ENCODE results near the gene PCBP3.

PCBP3 gene

DNA sequence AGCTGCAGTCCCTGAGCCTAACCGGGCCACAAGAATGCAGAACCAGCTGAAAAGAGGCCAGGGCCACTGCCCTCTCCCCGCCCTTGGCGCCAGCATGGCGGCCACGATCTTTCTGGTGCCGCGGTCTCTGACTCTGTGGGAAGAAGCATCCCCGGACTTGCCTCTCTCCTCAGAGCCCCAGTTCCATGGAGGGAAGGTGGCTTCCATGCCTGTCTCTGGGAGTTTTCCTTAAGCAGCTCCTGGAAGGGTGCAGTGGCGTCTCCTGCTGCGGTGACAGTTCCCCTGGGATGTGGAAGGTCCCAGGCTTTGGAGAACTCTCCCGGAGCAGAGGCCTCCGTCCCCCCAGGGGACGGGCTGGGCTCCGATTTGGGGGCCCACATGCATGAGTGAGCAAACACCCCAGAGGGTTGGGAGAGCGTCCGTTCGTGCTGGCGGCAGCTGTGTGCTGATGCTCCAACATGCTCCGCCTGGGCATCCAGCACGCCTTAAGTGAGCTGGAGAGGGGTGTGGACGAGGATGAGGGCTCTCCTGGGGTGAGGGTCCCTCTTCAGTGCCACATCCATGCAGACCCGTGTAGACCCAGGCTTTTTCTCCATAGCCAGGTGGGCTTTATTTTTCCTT lies 228.2 kb downstream of the PCBP3 start:
- H3K27me3 ChIP-seq (ENCODE audit: insufficient read depth, low read depth): peaks cover 84% of the 10 kb centered on the region
- H3K4me3 ChIP-seq (IDR thresholded peaks at IDR 0.05; ENCODE audit: insufficient read depth, low read depth, low read length): no peak overlapping the region
- no peak overlapping the region for H3K27ac ChIP-seq
- no peaks in the 10 kb centered on the region for H3K79me2 ChIP-seq (ENCODE audit: insufficient read depth, low read depth)
- no peaks in the 10 kb centered on the region for H4K20me1 ChIP-seq (ENCODE audit: insufficient read depth)
- no peaks in the 10 kb centered on the region for H3K36me3 ChIP-seq (ENCODE audit: insufficient read depth)
- H3K9ac ChIP-seq: no peak overlapping the region
- no peak overlapping the region for H2AFZ ChIP-seq (ENCODE audit: low read depth)
- no peaks in the 10 kb centered on the region for H3K4me1 ChIP-seq (ENCODE audit: low read depth, poor library complexity, severe bottlenecking)
- TF ChIP-seq CTCF (conservative IDR thresholded peaks at IDR 0.05; ENCODE audit: low read depth, low read length): no peak
- no peak overlapping the region for H3K4me2 ChIP-seq

DNA sequence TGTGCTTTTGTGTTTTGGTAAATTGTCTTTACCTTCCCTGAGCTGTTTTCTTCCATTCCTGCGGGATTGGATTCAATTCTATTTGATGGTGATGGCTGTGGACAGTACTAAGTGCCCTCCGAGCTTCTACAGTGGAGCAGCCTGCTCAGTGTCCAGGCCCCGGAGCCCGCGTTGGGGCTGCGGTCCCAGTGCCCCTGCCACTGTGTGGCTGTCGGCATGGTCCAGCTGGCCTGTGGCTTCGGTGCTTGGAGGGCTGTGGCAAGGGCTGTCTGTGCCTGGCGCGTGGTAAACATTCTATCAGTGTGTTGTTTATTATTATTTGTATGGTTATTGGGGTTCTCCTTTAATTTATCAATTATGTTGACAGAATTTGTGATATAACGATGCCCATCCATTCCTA lies 228.9 kb downstream of the PCBP3 start:
- H3K27me3 ChIP-seq (ENCODE audit: insufficient read depth, low read depth): peaks cover 89% of the 10 kb centered on the region
- H3K9ac ChIP-seq: no peak overlapping the region
- no peak overlapping the region for H3K4me3 ChIP-seq (IDR thresholded peaks at IDR 0.05; ENCODE audit: insufficient read depth, low read depth, low read length)
- no peak overlapping the region for H3K4me2 ChIP-seq
- no peak overlapping the region for H2AFZ ChIP-seq (ENCODE audit: low read depth)
- H3K4me1 ChIP-seq (ENCODE audit: low read depth, poor library complexity, severe bottlenecking): no peaks in the 10 kb centered on the region
- no peaks in the 10 kb centered on the region for H3K79me2 ChIP-seq (ENCODE audit: insufficient read depth, low read depth)
- no peak overlapping the region for H3K27ac ChIP-seq
- H4K20me1 ChIP-seq (ENCODE audit: insufficient read depth): no peaks in the 10 kb centered on the region
- TF ChIP-seq CTCF (conservative IDR thresholded peaks at IDR 0.05; ENCODE audit: low read depth, low read length): no peak
- no peaks in the 10 kb centered on the region for H3K36me3 ChIP-seq (ENCODE audit: insufficient read depth)

DNA sequence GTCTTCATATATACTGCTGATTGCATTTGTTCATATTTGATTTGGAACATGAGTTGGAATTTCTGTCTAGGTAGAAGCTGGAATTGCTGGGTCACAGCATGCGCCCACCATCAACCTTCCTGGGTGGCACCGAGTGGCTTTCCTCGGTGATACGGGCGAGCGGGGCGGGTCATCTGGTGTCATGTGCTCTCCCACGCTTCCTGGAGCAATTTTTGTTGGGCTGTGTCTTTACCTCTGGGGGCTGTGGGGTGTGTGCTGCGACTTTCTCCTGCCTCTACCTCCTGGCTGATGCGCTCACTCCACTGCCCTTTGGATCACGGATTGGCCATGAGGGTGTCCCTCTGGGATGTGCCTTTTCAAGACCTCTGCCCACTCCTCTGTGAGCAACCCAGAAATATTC lies 229.4 kb downstream of the PCBP3 start:
- H4K20me1 ChIP-seq (ENCODE audit: insufficient read depth): no peaks in the 10 kb centered on the region
- H3K79me2 ChIP-seq (ENCODE audit: insufficient read depth, low read depth): no peaks in the 10 kb centered on the region
- H3K4me3 ChIP-seq (IDR thresholded peaks at IDR 0.05; ENCODE audit: insufficient read depth, low read depth, low read length): no peak overlapping the region
- H3K9ac ChIP-seq: no peak overlapping the region
- H3K4me1 ChIP-seq (ENCODE audit: low read depth, poor library complexity, severe bottlenecking): no peaks in the 10 kb centered on the region
- H3K27me3 ChIP-seq (ENCODE audit: insufficient read depth, low read depth): peaks cover 89% of the 10 kb centered on the region
- TF ChIP-seq CTCF (conservative IDR thresholded peaks at IDR 0.05; ENCODE audit: low read depth, low read length): no peak
- H3K27ac ChIP-seq: no peak overlapping the region
- H3K4me2 ChIP-seq: no peak overlapping the region
- H3K36me3 ChIP-seq (ENCODE audit: insufficient read depth): no peaks in the 10 kb centered on the region
- H2AFZ ChIP-seq (ENCODE audit: low read depth): no peak overlapping the region

DNA sequence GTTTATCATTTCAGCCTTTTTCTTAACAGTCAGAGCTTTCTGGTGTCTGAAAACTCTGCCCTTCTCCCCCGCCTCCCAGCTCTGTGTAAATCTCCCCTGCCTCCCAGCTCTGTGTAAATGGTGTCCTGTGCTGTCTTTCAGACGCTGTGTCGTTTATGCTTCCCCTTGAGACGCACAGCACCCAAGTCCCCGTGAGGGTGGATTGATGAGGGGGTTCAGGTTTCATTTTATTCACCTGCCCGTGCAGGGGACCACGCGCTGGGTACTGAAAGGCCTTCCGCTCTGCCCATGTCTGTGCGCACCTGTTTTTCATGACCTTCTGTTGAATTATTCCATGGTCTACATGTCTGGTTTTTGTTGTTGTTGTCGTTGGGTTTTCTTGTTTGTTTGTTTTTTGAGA lies 229.9 kb downstream of the PCBP3 start:
- Histone ChIP-seq H3K4me3 (IDR thresholded peaks at IDR 0.05; ENCODE audit: insufficient read depth, low read depth, low read length) (no peak overlapping the region), H3K27ac (no peak overlapping the region), H3K4me2 (no peak overlapping the region), H3K4me1 (ENCODE audit: low read depth, poor library complexity, severe bottlenecking) (no peaks in the 10 kb centered on the region), H3K79me2 (ENCODE audit: insufficient read depth, low read depth) (no peaks in the 10 kb centered on the region), H4K20me1 (ENCODE audit: insufficient read depth) (no peaks in the 10 kb centered on the region), H2AFZ (ENCODE audit: low read depth) (no peak overlapping the region), H3K36me3 (ENCODE audit: insufficient read depth) (no peaks in the 10 kb centered on the region), H3K9ac (no peak overlapping the region), H3K27me3 (ENCODE audit: insufficient read depth, low read depth) (peaks cover 86% of the 10 kb centered on the region)
- TF ChIP-seq CTCF (conservative IDR thresholded peaks at IDR 0.05; ENCODE audit: low read depth, low read length): no peak
